ENCODE data around the gene AMIGO2.
A peak's percentile ranks its signal among the peaks of the same experiment; 100 is the strongest.

Gene AMIGO2

GRCh38 chr12:47097276-47097896 lies 17.6 kb upstream of the AMIGO2 start:
- no peak for DNase-seq

- DNase-seq = no peak
Measured at GRCh38 chr12:47095446-47096236, 15.9 kb upstream of the AMIGO2 start.

- DNase-seq = no peak
Measured at GRCh38 chr12:47094804-47095203, 15.0 kb upstream of the AMIGO2 start.

GRCh38 chr12:47091009-47091408 lies 11.2 kb upstream of the AMIGO2 start:
- no peak for DNase-seq

- peak; percentile 73 for DNase-seq
Measured at GRCh38 chr12:47088021-47088944, 8.5 kb upstream of the AMIGO2 start.

- no peak for DNase-seq
Measured at GRCh38 chr12:47087088-47087688, 7.4 kb upstream of the AMIGO2 start.

- peak; percentile 25 for DNase-seq
Measured at GRCh38 chr12:47085815-47086252, 6.1 kb upstream of the AMIGO2 start.

GRCh38 chr12:47084172-47084571 lies 4.4 kb upstream of the AMIGO2 start:
- DNase-seq = no peak

GRCh38 chr12:47082796-47083621 lies 3.2 kb upstream of the AMIGO2 start:
- no peak for DNase-seq

- no peak for DNase-seq
Measured at GRCh38 chr12:47082283-47082682, 2.5 kb upstream of the AMIGO2 start.

GRCh38 chr12:47080725-47081502 lies 1.2 kb upstream of the AMIGO2 start:
- DNase-seq = no peak

- no peak for DNase-seq
Measured at GRCh38 chr12:47079981-47080724, 394 bp upstream of the AMIGO2 start.

- DNase-seq = peak; percentile 22
Measured at GRCh38 chr12:47078733-47079467, 859 bp downstream of the AMIGO2 start.

GRCh38 chr12:47078086-47078395 lies 1.7 kb downstream of the AMIGO2 start:
- no peak for DNase-seq

GRCh38 chr12:47077206-47078085 lies 2.3 kb downstream of the AMIGO2 start:
- no peak for DNase-seq

- DNase-seq = no peak
Measured at GRCh38 chr12:47075192-47076084, 4.3 kb downstream of the AMIGO2 start.

GRCh38 chr12:47074757-47075156 lies 5.0 kb downstream of the AMIGO2 start:
- DNase-seq = no peak

- DNase-seq = no peak
Measured at GRCh38 chr12:47073951-47074350, 5.8 kb downstream of the AMIGO2 start.

Measured in NCI-H1436 (cell line).